KG1 (cell line): ENCODE results near the gene TRIM6.
"Not testable (repeated sequence)": the region's sequence is repeated elsewhere in the genome, so short reads cannot be mapped to it uniquely, and the experiment has no call there.

Experiments used
- DNase-seq: peaks from one replicate; lab custom pipeline; 2025; lab: John Stamatoyannopoulos, UW

Gene TRIM6, protein sequence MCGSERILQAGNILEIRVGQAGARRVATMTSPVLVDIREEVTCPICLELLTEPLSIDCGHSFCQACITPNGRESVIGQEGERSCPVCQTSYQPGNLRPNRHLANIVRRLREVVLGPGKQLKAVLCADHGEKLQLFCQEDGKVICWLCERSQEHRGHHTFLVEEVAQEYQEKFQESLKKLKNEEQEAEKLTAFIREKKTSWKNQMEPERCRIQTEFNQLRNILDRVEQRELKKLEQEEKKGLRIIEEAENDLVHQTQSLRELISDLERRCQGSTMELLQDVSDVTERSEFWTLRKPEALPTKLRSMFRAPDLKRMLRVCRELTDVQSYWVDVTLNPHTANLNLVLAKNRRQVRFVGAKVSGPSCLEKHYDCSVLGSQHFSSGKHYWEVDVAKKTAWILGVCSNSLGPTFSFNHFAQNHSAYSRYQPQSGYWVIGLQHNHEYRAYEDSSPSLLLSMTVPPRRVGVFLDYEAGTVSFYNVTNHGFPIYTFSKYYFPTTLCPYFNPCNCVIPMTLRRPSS

GRCh38 chr11:5596607-5597201 is at the start of gene TRIM6:
Gene TRIM6, plus strand, starts transcription at chr11:5596637. Its CDS starts 261 bp downstream, at chr11:5596898.
- DNase-seq, result no peak

- DNase-seq, result no peak
Measured at GRCh38 chr11:5547982-5548381, 48.5 kb upstream of the TRIM6 start.

DNA sequence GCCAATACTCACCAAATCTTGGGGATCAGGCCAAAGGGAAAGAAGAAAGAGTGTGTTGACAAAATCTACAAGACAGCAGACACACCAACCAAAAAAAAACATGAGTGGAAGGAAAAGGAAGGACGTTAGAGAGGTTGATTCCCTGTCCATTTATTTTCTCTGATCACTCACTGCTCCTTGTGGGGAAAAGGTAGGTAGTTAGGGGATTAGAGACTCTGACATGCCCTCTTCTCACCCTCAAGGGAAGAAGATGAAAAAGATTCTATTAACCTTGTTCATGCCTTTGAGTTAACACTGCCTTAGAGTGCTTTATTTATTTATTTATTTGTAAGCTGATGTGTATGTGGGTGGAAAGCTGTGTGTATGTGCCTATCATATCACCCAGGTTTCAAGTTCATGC is 48.0 kb upstream of the TRIM6 start, which contains the start of gene OR52H1:
Gene OR52H1 (minus strand): TSS at position 101 of the 400 bp plus-strand sequence. CDS start 3,035 bp downstream, outside the sequence.
- DNase-seq, result no peak

DNA sequence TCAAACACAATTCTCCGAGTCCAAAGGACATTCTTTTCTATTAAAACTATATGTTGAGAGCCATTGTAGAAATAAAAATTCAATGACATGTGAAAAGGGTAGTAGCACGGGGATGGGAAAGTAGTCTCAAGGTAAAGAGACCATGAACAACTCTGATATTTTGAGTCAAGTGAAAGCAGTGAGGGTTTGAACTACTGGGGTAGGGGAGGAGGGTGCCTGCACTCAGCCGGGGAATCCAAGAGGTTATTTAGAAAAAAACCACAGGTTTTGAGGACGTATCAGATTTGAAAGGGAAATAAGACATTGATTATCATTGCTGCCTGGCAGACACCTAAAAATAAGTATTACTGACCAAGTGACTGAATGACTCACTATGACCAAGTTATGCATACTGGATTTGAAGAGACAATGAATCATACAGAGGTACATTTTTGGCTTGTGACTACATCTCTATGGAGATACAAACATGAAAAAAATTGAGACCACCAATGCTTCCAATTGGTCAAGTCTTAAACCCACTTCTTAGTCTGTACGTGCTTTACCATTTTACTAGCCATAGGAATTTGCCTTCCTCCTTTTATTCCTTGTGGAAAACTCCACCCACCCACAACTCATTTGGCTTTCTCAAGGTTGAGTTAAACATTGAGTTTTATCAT is 45.9 kb upstream of the TRIM6 start:
- no peak for DNase-seq

DNA sequence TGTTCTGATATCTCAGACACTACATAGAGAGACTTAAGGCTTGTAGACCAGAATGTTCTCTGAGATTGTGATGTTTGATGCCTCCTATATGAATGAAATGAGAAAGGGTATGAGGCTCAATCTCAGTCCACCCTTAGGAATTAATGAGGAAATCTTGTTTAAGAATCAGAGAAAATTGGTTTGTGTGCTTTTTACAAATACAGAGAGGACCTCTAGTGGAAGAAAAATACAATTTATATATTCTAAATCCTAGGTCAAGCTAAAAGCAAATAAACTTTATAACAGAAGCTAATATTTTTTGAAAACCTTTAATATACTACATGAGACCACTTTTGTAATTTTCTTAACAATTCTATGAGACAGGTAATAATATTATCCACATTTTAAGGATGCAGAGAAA is 43.1 kb upstream of the TRIM6 start:
- DNase-seq, result no peak

- DNase-seq, result no peak
Measured at GRCh38 chr11:5556596-5557188, 39.7 kb upstream of the TRIM6 start.

DNA sequence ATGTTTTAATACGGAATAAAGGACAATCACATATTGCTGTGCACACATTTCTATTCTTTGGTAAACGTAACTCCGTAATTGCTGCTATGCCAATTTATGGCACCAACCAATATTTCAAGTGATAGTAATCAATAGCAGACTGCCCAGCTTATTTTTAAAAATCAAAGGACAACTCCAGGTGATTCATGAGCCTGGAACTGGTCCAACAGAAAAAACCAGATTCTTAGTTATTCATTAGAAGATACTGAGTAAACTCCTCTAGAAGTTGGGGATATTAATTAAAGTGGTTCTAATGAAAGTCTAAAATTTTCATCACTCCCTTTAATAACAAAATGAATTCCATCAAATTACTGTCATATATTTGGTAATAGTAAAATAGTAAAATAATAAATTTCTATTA is 38.7 kb upstream of the TRIM6 start:
- no peak for DNase-seq

DNA sequence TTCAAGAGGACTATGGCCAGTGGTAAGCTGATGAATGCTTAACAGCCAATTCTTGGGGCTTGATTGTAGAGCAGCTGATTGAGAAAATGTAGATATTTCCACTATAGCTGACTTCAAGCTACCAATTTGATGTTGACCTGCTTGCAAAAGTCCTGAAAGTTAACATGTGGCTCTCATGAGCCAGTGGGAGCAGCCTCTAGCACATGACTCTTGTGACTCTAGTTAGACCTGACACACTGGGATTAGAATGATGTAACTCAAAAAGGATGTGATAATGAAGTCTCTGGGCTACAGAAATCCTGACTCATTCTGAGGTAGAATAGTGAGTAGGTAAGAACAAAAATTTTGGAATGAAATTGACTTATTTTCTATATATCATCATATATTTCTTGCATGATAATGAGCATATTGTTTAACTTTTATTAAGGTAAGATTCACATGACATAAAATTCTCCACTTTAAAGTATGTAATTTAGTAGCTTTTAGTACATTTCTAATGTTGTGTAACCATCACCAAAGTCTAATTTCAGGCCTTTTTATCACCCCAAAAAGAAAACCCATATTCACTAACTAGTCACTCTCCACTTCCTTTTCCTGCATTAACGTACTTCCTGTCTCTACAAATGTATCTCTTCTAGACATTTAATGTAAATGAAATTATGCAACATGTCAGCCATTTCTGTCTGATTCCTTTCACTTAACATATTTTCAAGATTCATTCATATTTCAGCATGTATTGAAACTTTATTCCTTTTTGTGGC is 32.0 kb upstream of the TRIM6 start:
- DNase-seq, result no peak

DNA sequence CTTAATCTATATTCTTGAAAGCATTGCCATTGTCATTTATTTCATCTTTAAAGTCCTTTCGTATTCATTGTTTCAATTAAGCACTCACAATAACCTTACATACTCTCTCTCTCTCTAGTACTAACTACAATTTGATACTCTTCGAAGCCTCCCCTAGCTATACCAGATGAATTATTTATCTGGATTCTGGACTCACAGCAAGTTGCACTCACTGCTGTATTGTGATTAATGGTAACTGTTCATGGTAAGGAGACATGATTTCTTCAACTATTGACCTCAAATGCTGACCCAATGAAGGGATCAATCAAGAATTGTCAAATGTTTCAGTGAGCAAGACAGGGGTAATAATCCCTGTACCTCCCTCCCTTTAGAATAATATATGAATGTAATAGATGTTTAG is 21.8 kb upstream of the TRIM6 start:
- no peak for DNase-seq

- no peak for DNase-seq
Measured at GRCh38 chr11:5575152-5575551, 21.3 kb upstream of the TRIM6 start.

DNA sequence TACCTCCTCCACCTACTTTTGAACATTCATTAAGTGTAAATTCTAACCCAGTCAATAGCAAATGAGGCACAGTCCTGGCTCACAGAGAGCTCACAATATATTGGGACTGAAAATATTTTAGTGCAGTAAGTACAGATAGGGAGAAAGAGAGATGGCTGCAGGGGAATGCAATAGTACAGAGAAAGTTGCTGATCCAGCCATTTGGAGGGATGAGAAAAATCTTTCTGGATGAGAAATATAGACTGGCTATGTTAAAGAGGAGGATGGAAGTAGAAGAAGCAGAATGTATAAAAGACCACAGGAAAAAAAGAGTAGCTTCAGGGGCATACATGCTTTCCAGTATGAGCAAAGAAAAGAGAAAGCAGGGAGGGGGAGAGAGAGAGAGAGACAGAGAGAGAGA is 19.3 kb upstream of the TRIM6 start:
- no peak for DNase-seq

DNA sequence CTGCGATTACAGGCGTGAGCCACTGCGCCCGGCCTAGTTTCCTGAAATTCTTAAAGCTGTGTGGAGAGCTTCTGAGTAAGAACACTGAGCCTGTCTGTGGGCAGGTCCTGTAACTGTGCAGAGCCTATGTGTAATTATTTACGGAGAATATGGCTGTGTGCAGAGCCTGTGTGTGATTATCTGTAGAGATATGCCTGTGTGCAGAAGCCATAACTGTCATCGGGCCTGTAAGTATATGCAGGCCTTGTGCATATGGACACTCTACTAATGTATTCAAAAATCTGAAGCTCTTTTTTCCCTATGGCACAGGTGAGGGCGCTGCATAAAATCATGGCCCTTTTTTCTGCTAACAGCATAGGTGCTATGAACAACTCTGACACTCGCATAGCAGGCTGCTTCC is 15.9 kb upstream of the TRIM6 start, which contains the start of gene OR52B6:
Gene OR52B6 (plus strand): TSS at position 301 of the 400 bp plus-strand sequence. CDS start 0 bp downstream, at position 301.
- no peak for DNase-seq

GRCh38 chr11:5581014-5581413 is 15.4 kb upstream of the TRIM6 start:
- no peak for DNase-seq

DNA sequence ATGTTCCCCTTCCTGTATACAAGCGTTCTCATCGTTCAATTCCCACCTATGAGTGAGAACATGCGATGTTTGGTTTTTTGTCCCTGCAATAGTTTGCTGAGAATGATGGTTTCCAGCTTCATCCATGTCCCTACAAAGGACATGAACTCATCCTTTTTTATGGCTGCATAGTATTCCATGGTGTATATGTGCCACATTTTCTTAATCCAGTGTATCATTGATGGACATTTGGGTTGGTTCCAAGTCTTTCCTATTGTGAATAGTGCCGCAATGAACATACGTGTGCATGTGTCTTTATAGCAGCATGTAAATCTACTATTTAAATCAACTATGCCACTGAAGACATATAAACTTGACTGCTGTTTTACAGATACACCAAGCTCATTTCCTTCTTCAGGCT is 12.0 kb upstream of the TRIM6 start:
- DNase-seq, result not testable (repeated sequence)

DNA sequence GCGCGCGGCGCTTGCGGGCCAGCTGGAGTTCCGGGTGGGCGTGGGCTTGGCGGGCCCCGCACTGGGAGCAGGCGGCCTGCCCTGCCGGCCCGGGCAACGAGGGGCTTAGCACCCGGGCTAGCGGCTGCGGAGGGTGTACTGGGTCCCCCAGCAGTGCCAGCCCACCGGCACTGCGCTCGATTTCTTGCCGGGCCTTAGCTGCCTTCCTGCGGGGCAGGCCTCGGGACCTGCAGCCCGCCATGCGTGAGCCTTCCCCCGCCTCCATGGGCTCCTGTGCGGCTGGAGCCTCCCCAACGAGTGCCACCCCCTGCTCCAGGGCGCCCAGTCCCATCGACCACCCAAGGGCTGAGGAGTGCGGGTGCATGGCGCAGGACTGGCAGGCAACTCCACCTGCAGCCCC is 6.5 kb upstream of the TRIM6 start:
- DNase-seq, result not testable (repeated sequence)

GRCh38 chr11:5591613-5592012 is 4.8 kb upstream of the TRIM6 start:
- no peak for DNase-seq

- DNase-seq, result no peak
Measured at GRCh38 chr11:5592615-5593014, 3.8 kb upstream of the TRIM6 start.

DNA sequence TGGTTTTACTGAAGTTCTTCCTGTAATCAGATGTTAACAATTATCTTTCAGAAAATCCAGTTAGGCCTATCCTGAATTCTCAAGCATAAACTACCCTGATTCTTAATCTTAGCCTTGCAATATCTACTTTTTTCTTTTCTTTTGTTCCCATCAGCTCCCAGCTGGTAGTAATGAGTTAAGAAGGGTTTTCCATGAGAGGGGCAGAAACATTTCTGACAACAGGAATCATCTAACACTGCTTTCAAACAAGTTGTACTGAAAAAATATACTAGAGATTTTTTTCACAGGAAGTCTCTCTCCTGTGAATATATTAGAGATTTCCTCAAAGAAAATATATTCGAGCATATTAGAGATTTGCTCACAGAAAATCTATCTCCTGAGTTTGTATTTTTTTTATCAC is 3.3 kb upstream of the TRIM6 start:
- DNase-seq, result no peak

DNA sequence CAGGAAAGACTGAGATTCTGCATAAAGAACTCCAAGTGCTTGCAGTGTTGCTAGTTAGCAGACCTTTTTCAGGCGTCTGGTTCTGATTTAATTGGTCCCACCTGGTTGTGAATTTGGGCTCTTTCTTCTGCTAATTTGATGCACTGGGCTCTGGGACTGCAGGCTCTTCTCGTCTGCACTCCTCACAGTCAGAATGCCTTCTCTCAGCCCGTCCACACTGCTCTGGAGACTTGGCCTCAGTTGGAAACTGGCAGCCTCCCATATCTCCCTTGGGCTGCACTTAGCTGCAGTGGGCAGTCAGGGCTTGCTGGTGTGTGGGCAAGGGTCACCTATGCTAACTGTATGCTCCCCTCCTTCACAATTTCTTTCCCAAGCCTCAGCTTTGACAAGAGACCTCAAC is 1.5 kb downstream of the TRIM6 start:
- DNase-seq, result no peak

DNA sequence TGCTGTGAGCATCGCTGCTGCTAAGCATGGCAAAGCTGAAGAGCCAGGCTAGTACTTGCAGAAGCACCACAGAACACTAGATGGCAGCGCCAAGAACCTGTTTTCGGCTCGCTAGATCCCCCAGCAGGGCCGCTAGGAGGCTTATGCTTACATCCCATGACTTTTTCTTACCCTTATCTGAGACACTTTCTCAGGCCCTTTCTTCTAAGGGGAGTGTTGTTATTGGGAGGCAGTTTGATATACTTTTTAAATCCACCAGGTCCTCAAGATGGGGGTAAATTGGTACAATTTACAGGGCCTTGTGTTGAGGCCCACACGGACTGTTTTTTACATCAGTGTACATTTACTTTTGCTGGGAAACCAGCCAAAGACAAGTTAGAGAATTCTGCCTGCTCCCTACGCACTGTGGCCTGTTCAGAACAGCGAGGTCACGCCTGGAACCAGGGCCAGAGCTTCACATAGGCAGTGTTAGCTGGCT is 4.0 kb downstream of the TRIM6 start:
- peak; percentile 12 for DNase-seq

DNA sequence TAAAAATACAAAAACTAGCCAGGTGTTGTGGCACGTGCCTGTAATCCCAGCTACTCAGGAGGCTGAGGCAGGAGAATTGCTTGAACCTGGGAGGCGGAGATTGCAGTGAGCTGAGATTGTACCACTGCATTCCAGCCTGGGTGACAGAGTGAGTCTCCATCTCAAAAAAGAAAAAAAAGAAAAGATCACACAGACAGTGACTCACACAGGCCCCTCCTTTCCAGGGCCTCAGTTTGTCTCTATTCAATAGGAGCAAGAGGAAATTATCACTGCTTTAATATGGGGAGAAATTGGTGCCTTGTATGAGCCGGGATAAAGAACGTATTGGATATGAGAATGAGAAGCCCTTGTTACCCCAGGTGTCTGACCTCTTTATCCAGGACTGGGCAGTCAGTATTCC is 6.4 kb downstream of the TRIM6 start:
- DNase-seq, result not testable (repeated sequence)
